Astrocyte of the cerebellum (primary cell): ENCODE data around the gene APOC1.

ENCODE experiments used
- DNase-seq: peaks from one replicate; pipeline ENCODE4 v3.0.0-alpha.2; 2011; ENCODE audit warnings: low read depth
- H3K4me3 ChIP-seq: 2 replicates; pipeline ENCODE4 v1.5.1; 2011; ENCODE audit warnings: mild to moderate bottlenecking, low read depth, low read length, moderate library complexity
- in situ Hi-C: cut with HindIII; loops from 2 replicates; pipeline ENCODE4 v1.10.0; 2017; ENCODE audit warnings: low sequenced_read_pairs
- TF ChIP-seq, protein P1 (sequence below): IDR thresholded peaks from 2 replicates; pipeline ENCODE4 v1.5.1; 2012; ENCODE audit warnings: low read length, low read depth, moderate library complexity, mild to moderate bottlenecking; ENCODE audit errors: missing control alignments

APOC1 gene

GRCh38 chr19:44968118-44968517, 53.7 kb downstream of the APOC1 start:
- TF ChIP-seq, protein P1, sequence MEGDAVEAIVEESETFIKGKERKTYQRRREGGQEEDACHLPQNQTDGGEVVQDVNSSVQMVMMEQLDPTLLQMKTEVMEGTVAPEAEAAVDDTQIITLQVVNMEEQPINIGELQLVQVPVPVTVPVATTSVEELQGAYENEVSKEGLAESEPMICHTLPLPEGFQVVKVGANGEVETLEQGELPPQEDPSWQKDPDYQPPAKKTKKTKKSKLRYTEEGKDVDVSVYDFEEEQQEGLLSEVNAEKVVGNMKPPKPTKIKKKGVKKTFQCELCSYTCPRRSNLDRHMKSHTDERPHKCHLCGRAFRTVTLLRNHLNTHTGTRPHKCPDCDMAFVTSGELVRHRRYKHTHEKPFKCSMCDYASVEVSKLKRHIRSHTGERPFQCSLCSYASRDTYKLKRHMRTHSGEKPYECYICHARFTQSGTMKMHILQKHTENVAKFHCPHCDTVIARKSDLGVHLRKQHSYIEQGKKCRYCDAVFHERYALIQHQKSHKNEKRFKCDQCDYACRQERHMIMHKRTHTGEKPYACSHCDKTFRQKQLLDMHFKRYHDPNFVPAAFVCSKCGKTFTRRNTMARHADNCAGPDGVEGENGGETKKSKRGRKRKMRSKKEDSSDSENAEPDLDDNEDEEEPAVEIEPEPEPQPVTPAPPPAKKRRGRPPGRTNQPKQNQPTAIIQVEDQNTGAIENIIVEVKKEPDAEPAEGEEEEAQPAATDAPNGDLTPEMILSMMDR = no peak
- H3K4me3 ChIP-seq = no peak overlapping the region
- in situ Hi-C loops = no loop called here
- no peak for DNase-seq

DNA sequence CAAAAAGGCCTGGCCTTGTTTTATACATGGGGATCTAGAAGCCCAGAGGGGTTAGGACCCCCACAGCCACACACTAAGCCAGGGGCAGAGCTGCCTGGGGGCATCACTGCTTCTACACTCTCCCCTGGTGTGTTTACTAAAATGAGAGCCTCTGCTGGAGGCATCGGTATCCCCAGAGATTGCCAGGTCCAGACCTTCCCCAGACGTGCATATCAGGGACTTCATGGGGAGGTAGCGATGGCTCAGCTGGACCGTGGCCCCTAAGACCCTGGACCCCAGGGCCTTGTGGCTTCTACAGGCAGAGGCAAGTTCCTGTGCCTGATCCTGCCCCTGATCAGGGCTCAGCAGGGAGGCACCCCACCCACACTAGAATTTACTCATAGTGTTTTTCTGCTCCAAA, 54.3 kb downstream of the APOC1 start:
- no peak for DNase-seq
- in situ Hi-C loops = no loop called here
- TF ChIP-seq, protein P1 = no peak
- H3K4me3 ChIP-seq = no peak overlapping the region
